GM21526 (cell line): ENCODE measurements around the gene HLA-DQB1.
"Not testable (repeated sequence)": the region's sequence is repeated elsewhere in the genome, so short reads cannot be mapped to it uniquely, and the experiment has no call there.

Experiments
- ATAC-seq: cut with Tn5 transposase; IDR thresholded peaks from one replicate; pipeline ENCODE4 v1.9.1; 2021; ENCODE audit warnings: moderate library complexity; ENCODE audit not compliant: unreplicated experiment, low FRiP score

Gene HLA-DQB1

GRCh38 chr6:32629793-32630192, 36.7 kb downstream of the HLA-DQB1 start:
- not testable (repeated sequence) for ATAC-seq

GRCh38 chr6:32627831-32628230, 38.6 kb downstream of the HLA-DQB1 start:
- ATAC-seq, result no peak

GRCh38 chr6:32627249-32627648, 39.2 kb downstream of the HLA-DQB1 start:
- ATAC-seq, result no peak

GRCh38 chr6:32625137-32625536, 41.3 kb downstream of the HLA-DQB1 start:
- ATAC-seq, result no peak

- ATAC-seq, result no peak
Measured at GRCh38 chr6:32624565-32624964, 41.9 kb downstream of the HLA-DQB1 start.

- ATAC-seq, result no peak
Measured at GRCh38 chr6:32623693-32624092, 42.8 kb downstream of the HLA-DQB1 start.

GRCh38 chr6:32622545-32623401, 43.7 kb downstream of the HLA-DQB1 start:
- peak; percentile 68 for ATAC-seq

GRCh38 chr6:32621372-32621771, 45.1 kb downstream of the HLA-DQB1 start:
- no peak for ATAC-seq

GRCh38 chr6:32617751-32618150, 48.7 kb downstream of the HLA-DQB1 start:
- ATAC-seq, result no peak

GRCh38 chr6:32615885-32616532, 50.4 kb downstream of the HLA-DQB1 start:
- no peak for ATAC-seq

- no peak for ATAC-seq
Measured at GRCh38 chr6:32614366-32615081, 51.9 kb downstream of the HLA-DQB1 start.

GRCh38 chr6:32613475-32613874, 53.0 kb downstream of the HLA-DQB1 start:
- ATAC-seq, result no peak

GRCh38 chr6:32610682-32611296, 55.7 kb downstream of the HLA-DQB1 start:
- ATAC-seq, result no peak

- ATAC-seq, result peak; percentile 78
Measured at GRCh38 chr6:32609731-32610640, 56.5 kb downstream of the HLA-DQB1 start.
